BJ (cell line): Measurements from ENCODE around the gene SH2D3A. TPM values are rescaled to one million over a fixed set of nuclear protein-coding genes. Genes with fewer than 3 reads are reported as not detected.

ENCODE experiments used
- CTCF ChIA-PET: fragments of 350-600 bp; formaldehyde crosslinking; extraction: SDS; loops from one replicate; lab custom pipeline; 2021; ENCODE audit warnings: antibody characterized with exemption, inconsistent platforms; lab: Yijun Ruan, JAX
- POLR2A ChIA-PET: fragments of 300-600 bp; sonication (Branson Sonifier 250); formaldehyde crosslinking; extraction: SDS; loops from one replicate; lab custom pipeline; 2021; ENCODE audit warnings: antibody characterized with exemption; lab: Charles Lee
- DNase-seq: peaks from one replicate; pipeline ENCODE4 v3.0.0-alpha.2; 2011; ENCODE audit warnings: low read depth
- H3K27me3 ChIP-seq: 2 replicates; pipeline ENCODE4 v1.6.0; 2011; ENCODE audit warnings: low read length; ENCODE audit not compliant: control insufficient read depth, insufficient read depth
- H3K36me3 ChIP-seq: 2 replicates; pipeline ENCODE4 v1.5.1; 2011; ENCODE audit warnings: low read length; ENCODE audit not compliant: control insufficient read depth, insufficient read depth
- H3K4me3 ChIP-seq: 2 replicates; pipeline ENCODE4 v1.5.1; 2011; ENCODE audit warnings: low read depth, mild to moderate bottlenecking, control low read depth, low read length
- CTCF ChIP-seq: IDR thresholded peaks from 2 replicates; pipeline ENCODE4 v1.5.1; 2011; ENCODE audit warnings: low read depth, mild to moderate bottlenecking, control low read depth, inconsistent platforms, low read length, moderate library complexity; ENCODE audit not compliant: insufficient read depth
- polyA plus RNA-seq: library from polyadenylated mRNA; depleted of rRNA; stranded (reverse); fragments of >200 nt; gene quantifications from 2 replicates; pipeline ENCODE4 v1.2.3, GENCODE V29; 2011

Gene SH2D3A
- polyA plus RNA-seq, 1 experiment, result 0.07 TPM

GRCh38 chr19:6739883-6740588 is 27.2 kb downstream of the SH2D3A start:
- POLR2A ChIA-PET, result no interaction called here
- Histone ChIP-seq H3K4me3 (peak overlapping the region; percentile 83), H3K36me3 (peaks cover 7% of the 10 kb centered on the region), H3K27me3 (no peaks in the 10 kb centered on the region)
- DNase-seq, result no peak
- TF ChIP-seq CTCF, result no peak
- CTCF ChIA-PET, result interaction anchor here (6.6 kb wide), 1 partner anchor 123 kb away, joined by 51 read pairs; no protein-coding TSS in a partner anchor

GRCh38 chr19:6739390-6739882 is 27.8 kb downstream of the SH2D3A start, which contains the start of gene TRIP10:
Gene TRIP10 (plus strand): TSS chr19:6739680. CDS start chr19:6739762, 82 bp downstream.
- DNase-seq, result no peak
- Histone ChIP-seq H3K36me3 (peaks cover 5% of the 10 kb centered on the region; the same call in 1 of the 2 replicates), H3K4me3 (peak within 1 kb of the TSS; percentile 83), H3K27me3 (no peaks in the 10 kb centered on the region)
- TF ChIP-seq CTCF, result no peak
- CTCF ChIA-PET, result interaction anchor here (1.4 to 6.6 kb wide), 3 partner anchors 124 to 223 kb away, joined by 3 to 51 read pairs (median 3); no protein-coding TSS in a partner anchor
- POLR2A ChIA-PET, result no interaction called here

- no peaks in the 10 kb centered on the region for H3K27me3 ChIP-seq
- peaks cover 6% of the 10 kb centered on the region for H3K36me3 ChIP-seq
- no peak for TF ChIP-seq CTCF
- peak overlapping the region; percentile 30 for H3K4me3 ChIP-seq
- POLR2A ChIA-PET, result no interaction called here
- DNase-seq, result no peak
- CTCF ChIA-PET, result interaction anchor here (1.0 to 6.6 kb wide), 9 partner anchors 14 to 223 kb away, joined by 3 to 51 read pairs (median 3); no protein-coding TSS in a partner anchor
Observed at GRCh38 chr19:6738787-6739389, 28.3 kb downstream of the SH2D3A start.

GRCh38 chr19:6737873-6738786 is 29.1 kb downstream of the SH2D3A start:
- Histone ChIP-seq H3K4me3 (no peak overlapping the region), H3K27me3 (no peaks in the 10 kb centered on the region)
- CTCF ChIA-PET, result interaction anchor here (0.6 to 6.6 kb wide), 14 partner anchors 9 to 222 kb away, joined by 3 to 51 read pairs (median 3); partner anchors contain the start of gene C3

More at GRCh38 chr19:6737873-6738786, 29.1 kb downstream of the SH2D3A start:
- DNase-seq, result no peak
- POLR2A ChIA-PET, result interaction anchor here (0.6 kb wide), 1 partner anchor 1182 kb away, joined by 5 read pairs; the partner anchor contains the start of gene SNAPC2
- peak; percentile 79 for TF ChIP-seq CTCF
- H3K36me3 ChIP-seq, result peaks cover 5% of the 10 kb centered on the region
